ENCODE results near the gene HSCB.

The HSCB gene

DNA sequence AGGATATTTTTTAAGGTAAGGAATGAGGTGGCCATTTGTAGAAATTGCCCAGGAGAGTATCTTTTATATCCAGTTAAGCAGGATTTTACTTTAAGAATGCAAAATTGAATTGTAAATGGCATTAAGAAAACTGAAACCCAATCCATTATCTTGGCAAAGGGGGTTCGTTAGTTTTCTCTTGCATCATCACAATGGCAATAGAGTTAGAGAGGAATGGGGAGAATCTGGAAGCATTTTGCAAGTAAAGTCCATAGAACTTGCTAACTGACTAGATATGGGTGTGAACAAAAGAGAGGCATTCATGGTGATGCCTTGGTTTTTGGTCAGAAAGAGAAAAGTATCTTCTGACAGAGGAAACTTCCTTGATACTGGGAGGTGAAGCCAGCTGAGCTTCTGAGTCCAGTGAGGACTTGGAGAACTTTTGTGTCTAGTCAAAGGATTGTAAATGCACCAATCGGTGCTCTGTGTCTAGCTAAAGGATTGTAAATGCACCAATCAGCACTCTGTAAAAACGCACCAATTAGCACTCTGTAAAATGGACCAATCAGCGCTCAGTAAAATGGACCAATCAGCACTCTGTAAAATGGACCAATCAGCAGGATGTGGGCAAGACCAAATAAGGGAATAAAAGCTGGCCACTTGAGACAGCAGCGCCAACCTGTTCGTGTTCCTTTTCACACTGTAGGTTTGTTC, 27.0 kb downstream of the HSCB start:
- Histone ChIP-seq H3K27ac (ENCODE audit: poor library complexity, severe bottlenecking) (no peak overlapping the region), H3K9me3 (ENCODE audit: severe bottlenecking) (no peaks in the 10 kb centered on the region), H3K4me1 (ENCODE audit: insufficient read depth, poor library complexity, severe bottlenecking) (no peaks in the 10 kb centered on the region), H3K36me3 (ENCODE audit: low read depth) (no peaks in the 10 kb centered on the region), H3K27me3 (ENCODE audit: insufficient read depth, poor library complexity, severe bottlenecking) (no peaks in the 10 kb centered on the region), H3K4me3 (ENCODE audit: severe bottlenecking) (no peak overlapping the region)
- TF ChIP-seq, protein P1, sequence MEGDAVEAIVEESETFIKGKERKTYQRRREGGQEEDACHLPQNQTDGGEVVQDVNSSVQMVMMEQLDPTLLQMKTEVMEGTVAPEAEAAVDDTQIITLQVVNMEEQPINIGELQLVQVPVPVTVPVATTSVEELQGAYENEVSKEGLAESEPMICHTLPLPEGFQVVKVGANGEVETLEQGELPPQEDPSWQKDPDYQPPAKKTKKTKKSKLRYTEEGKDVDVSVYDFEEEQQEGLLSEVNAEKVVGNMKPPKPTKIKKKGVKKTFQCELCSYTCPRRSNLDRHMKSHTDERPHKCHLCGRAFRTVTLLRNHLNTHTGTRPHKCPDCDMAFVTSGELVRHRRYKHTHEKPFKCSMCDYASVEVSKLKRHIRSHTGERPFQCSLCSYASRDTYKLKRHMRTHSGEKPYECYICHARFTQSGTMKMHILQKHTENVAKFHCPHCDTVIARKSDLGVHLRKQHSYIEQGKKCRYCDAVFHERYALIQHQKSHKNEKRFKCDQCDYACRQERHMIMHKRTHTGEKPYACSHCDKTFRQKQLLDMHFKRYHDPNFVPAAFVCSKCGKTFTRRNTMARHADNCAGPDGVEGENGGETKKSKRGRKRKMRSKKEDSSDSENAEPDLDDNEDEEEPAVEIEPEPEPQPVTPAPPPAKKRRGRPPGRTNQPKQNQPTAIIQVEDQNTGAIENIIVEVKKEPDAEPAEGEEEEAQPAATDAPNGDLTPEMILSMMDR (IDR thresholded peaks at IDR 0.05; ENCODE audit: poor library complexity, severe bottlenecking) = no peak
- no peak for DNase-seq (ENCODE audit: low spot score)
- no peak for ATAC-seq (ENCODE audit: low read depth)

DNA sequence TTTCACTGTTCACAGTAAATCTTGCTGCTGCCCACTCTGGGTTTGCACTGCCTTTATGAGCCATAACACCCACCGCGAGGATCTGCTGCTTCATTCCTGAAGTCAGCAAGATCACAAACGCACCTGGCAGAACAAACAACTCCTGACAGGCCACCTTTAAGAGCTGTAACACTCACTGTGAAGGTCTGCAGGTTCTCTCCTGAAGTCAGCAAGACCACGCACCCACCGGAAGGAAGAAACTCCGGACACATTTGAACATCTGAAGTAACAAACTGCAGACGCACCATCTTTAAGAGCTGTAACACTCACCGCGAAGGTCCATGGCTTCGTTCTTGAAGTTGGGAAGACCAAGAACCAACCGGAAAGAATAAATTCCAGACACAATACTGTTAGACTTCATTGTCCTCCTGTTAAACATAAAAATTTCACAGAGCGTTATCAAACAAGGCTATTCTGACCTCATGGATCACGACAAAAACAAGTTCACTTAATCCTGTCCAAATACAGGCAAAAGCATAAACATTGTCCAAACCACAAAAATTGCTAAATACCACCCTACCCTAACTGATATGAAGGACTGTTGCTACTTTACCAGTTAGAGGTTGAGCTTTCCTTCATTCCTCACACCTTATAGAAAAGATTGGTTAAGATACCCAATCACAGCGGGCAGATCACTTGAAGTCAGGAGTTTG, 27.7 kb downstream of the HSCB start:
- Histone ChIP-seq H3K4me3 (ENCODE audit: severe bottlenecking) (no peak overlapping the region), H3K36me3 (ENCODE audit: low read depth) (peaks cover 3% of the 10 kb centered on the region; the same call in 1 of the 2 replicates), H3K27ac (ENCODE audit: poor library complexity, severe bottlenecking) (no peak overlapping the region), H3K4me1 (ENCODE audit: insufficient read depth, poor library complexity, severe bottlenecking) (no peaks in the 10 kb centered on the region), H3K27me3 (ENCODE audit: insufficient read depth, poor library complexity, severe bottlenecking) (no peaks in the 10 kb centered on the region), H3K9me3 (ENCODE audit: severe bottlenecking) (no peaks in the 10 kb centered on the region)
- no peak for DNase-seq (ENCODE audit: low spot score)
- TF ChIP-seq, protein P1 (IDR thresholded peaks at IDR 0.05; ENCODE audit: poor library complexity, severe bottlenecking) = no peak
- no peak for ATAC-seq (ENCODE audit: low read depth)

DNA sequence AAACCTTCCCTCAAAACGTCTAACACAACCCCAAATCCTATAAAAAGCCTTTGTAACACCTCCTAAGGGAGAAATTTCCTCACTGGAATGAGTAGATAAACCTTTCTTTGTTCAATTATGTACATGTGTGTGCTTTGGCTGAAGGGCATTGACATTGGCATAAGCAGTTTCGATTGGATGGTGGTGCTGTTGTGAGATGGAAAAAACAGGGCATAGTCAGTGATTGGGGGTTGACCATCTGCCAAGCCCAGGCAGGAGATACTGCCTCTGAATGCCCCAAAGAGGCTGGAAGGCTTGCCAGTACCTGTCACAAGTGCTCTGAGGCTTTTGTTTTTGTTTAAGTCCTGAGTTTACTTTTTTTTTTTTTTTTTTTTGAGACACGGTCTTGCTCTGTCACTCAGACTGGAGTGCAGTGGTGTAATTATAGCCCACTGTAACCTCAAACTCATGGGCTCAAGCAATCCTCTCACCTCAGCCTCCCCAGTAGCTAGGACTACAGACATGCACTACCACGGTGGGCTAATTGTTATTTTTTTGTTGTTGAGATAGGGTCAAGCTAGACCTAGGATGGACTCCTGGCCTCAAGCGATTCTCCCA, 29.5 kb downstream of the HSCB start:
- Histone ChIP-seq H3K36me3 (ENCODE audit: low read depth) (peaks cover 18% of the 10 kb centered on the region), H3K27ac (ENCODE audit: poor library complexity, severe bottlenecking) (no peak overlapping the region)
- no peak for DNase-seq (ENCODE audit: low spot score)

DNA sequence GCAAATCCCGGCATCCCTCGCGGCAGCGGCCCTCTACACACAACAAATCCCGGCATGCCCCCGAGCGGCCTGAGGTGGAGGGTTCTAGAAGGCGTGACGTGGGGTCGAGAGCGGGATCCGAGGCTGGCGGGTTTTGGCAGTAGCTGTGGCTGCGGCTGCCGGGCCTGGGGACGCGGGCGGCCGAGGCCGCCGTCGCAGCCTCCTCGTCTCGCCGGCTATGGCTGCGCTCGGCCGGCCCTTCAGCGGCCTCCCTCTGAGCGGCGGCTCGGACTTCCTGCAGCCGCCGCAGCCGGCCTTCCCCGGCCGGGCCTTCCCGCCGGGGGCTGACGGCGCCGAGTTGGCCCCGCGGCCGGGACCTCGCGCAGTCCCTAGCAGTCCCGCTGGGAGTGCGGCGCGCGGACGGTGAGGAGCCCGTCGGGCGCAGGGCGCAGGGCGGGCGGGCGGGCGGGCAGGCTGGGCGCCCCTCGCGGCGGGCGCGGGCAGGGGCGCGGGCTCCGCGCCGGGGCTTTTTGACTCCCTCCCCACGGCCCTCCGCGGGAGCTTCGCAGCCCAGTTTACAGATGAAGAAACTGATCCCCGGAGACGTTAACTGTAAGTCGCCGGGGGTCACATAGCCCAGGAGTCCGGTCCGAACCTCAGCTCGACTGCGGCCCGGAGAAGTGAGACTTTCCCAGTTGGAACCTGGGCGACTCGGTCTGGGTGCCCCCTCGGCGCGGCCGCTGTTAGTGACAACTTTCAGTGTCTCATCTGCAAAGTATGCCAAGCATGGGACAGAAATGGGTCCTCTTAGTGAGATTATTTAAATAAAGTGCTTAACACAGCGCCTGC, 31.0 kb downstream of the HSCB start, which contains the start of gene CCDC117:
CCDC117 (plus strand) TSS at position 63 of the 828 bp plus-strand sequence; CDS start at position 218, 155 bp downstream.
- no peaks in the 10 kb centered on the region for H3K4me1 ChIP-seq (ENCODE audit: insufficient read depth, poor library complexity, severe bottlenecking)

More for the DNA sequence above, 29.5 kb downstream of the HSCB start:
- H3K4me3 ChIP-seq (ENCODE audit: severe bottlenecking) = no peak overlapping the region
- no peaks in the 10 kb centered on the region for H3K4me1 ChIP-seq (ENCODE audit: insufficient read depth, poor library complexity, severe bottlenecking)
- H3K27me3 ChIP-seq (ENCODE audit: insufficient read depth, poor library complexity, severe bottlenecking) = no peaks in the 10 kb centered on the region
- no peaks in the 10 kb centered on the region for H3K9me3 ChIP-seq (ENCODE audit: severe bottlenecking)
- no peak for ATAC-seq (ENCODE audit: low read depth)
- TF ChIP-seq, protein P1 (IDR thresholded peaks at IDR 0.05; ENCODE audit: poor library complexity, severe bottlenecking) = no peak

More for the DNA sequence above, 31.0 kb downstream of the HSCB start, which contains the start of gene CCDC117:
- TF ChIP-seq, protein P1 (IDR thresholded peaks at IDR 0.05; ENCODE audit: poor library complexity, severe bottlenecking) = peak; percentile 56
- ATAC-seq (ENCODE audit: low read depth) (peak; percentile 94), DNase-seq (ENCODE audit: low spot score) (peak; percentile 95)
- peaks cover 20% of the 10 kb centered on the region for H3K36me3 ChIP-seq (ENCODE audit: low read depth)
- no peaks in the 10 kb centered on the region for H3K9me3 ChIP-seq (ENCODE audit: severe bottlenecking)
- no peaks in the 10 kb centered on the region for H3K27me3 ChIP-seq (ENCODE audit: insufficient read depth, poor library complexity, severe bottlenecking)
- H3K4me3 ChIP-seq (ENCODE audit: severe bottlenecking) = peak within 1 kb of the TSS; percentile 74
- H3K27ac ChIP-seq (ENCODE audit: poor library complexity, severe bottlenecking) = peak within 1 kb of the TSS; percentile 51

Measured in RWPE2 (cell line).